HEK293T (cell line): Measurements from ENCODE around the gene PAM16.

Source experiments
- BHLHE40 ChIP-seq: fragments of 450-650 bp; IDR thresholded peaks from 2 replicates; pipeline ENCODE4 v1.6.1; 2016; ENCODE audit warnings: mild to moderate bottlenecking, moderate library complexity, borderline replicate concordance
- CTBP1 ChIP-seq: fragments of 450-650 bp; IDR thresholded peaks from 2 replicates; pipeline ENCODE4 v1.6.1; 2016; ENCODE audit warnings: borderline replicate concordance
- ELF4 ChIP-seq: fragments of 450-650 bp; IDR thresholded peaks from 2 replicates; pipeline ENCODE4 v1.6.1; 2017; ENCODE audit warnings: antibody characterized with exemption
- FOXM1 ChIP-seq: fragments of 450-650 bp; IDR thresholded peaks from 2 replicates; pipeline ENCODE4 v1.6.1; 2017; ENCODE audit warnings: mild to moderate bottlenecking, borderline replicate concordance
- HDGF ChIP-seq: fragments of 450-650 bp; IDR thresholded peaks from 2 replicates; pipeline ENCODE4 v1.6.1; 2017; ENCODE audit warnings: antibody characterized with exemption, borderline replicate concordance
- LEF1 ChIP-seq: fragments of 450-650 bp; IDR thresholded peaks from 2 replicates; pipeline ENCODE4 v1.6.1; 2017; ENCODE audit warnings: mild to moderate bottlenecking, borderline replicate concordance
- NFRKB ChIP-seq: fragments of 450-650 bp; IDR thresholded peaks from 2 replicates; pipeline ENCODE4 v1.6.1; 2016; ENCODE audit warnings: mild to moderate bottlenecking, moderate library complexity
- PKNOX1 ChIP-seq: fragments of 450-650 bp; IDR thresholded peaks from 2 replicates; pipeline ENCODE4 v1.6.1; 2016
- SP1 ChIP-seq: fragments of 450-650 bp; IDR thresholded peaks from 2 replicates; pipeline ENCODE4 v1.6.1; 2017
- SUZ12 ChIP-seq: fragments of 450-650 bp; IDR thresholded peaks from 2 replicates; pipeline ENCODE4 v1.6.1; 2016; ENCODE audit warnings: mild to moderate bottlenecking
- TARDBP ChIP-seq: fragments of 450-650 bp; IDR thresholded peaks from 2 replicates; pipeline ENCODE4 v1.6.1; 2016
- ZNF384 ChIP-seq: fragments of 450-650 bp; IDR thresholded peaks from 2 replicates; pipeline ENCODE4 v1.6.1; 2016

- TF ChIP-seq ZNF384: no peak
- TF ChIP-seq CTBP1: no peak
- TF ChIP-seq SP1: no peak
- no peak for TF ChIP-seq SUZ12
- no peak for TF ChIP-seq TARDBP
- TF ChIP-seq PKNOX1: no peak
- no peak for TF ChIP-seq FOXM1
- no peak for TF ChIP-seq ELF4
- no peak for TF ChIP-seq NFRKB
- TF ChIP-seq HDGF: no peak
- no peak for TF ChIP-seq BHLHE40
- TF ChIP-seq LEF1: no peak
Measured at GRCh38 chr16:4366016-4366415, 14.9 kb upstream of the PAM16 start.
